AG09319 (cell line): ENCODE measurements around the gene EXOC6B.
A peak's percentile ranks its signal among the peaks of the same experiment; 100 is the strongest.

Experiments
- DNase-seq: peaks from one replicate; pipeline ENCODE4 v3.0.0-alpha.2; 2010; ENCODE audit warnings: low read depth; ENCODE audit errors: extremely low read depth
- TF ChIP-seq, protein P1 (sequence below): IDR thresholded peaks from 2 replicates; pipeline ENCODE4 v1.5.1; 2011; ENCODE audit warnings: low read depth, mild to moderate bottlenecking, inconsistent platforms, low read length, moderate library complexity

The EXOC6B gene

DNA sequence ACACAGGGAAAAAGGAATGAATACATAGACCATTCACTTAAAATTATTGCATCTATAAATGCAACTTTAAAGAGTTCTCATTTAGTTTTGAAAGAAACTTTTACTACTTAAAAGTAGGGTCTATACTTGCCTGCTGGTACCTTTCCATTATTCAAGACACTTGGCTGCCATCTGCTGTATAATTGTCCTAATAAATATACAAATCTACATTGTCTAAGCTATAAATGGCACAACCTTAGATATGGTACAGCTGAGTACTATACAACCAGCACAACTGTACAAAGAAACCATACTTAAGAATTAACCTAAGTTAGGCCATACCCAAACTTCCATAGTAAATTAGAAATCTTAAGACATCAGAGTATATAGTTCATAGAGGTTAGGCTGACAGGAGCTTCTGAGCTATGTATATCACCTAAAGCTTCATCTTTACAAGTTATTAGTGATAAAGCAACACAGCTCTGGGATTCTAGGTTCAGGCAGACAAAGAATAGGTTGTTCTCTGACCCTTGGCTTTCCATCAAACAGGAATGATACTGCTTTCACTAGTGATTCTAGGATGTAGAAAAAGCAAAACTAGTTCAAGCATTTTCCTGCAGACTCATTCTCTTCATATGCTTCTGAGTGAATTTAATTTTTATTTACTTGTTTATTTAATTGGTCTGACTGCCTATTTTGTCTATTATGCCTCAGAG, 22.1 kb downstream of the EXOC6B start:
- no peak for DNase-seq

DNA sequence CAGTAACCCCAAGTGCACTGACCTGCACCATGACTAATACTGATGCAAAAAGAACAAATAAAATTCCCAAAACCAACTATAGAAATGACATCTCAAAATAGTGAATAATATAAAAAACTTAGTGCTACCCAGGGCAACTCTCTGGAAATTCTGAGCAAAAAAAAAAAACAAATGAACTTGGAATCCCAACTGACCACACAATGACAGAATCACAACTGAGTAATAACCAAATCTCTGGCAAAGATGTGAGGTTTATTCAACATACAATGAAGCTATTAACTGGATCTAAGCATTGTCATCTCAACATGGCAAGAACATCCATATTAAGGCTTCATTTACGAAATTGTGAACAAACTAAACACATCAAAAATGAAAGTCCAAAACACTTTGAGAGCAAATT, 22.7 kb downstream of the EXOC6B start:
- DNase-seq: no peak
- TF ChIP-seq, protein P1, sequence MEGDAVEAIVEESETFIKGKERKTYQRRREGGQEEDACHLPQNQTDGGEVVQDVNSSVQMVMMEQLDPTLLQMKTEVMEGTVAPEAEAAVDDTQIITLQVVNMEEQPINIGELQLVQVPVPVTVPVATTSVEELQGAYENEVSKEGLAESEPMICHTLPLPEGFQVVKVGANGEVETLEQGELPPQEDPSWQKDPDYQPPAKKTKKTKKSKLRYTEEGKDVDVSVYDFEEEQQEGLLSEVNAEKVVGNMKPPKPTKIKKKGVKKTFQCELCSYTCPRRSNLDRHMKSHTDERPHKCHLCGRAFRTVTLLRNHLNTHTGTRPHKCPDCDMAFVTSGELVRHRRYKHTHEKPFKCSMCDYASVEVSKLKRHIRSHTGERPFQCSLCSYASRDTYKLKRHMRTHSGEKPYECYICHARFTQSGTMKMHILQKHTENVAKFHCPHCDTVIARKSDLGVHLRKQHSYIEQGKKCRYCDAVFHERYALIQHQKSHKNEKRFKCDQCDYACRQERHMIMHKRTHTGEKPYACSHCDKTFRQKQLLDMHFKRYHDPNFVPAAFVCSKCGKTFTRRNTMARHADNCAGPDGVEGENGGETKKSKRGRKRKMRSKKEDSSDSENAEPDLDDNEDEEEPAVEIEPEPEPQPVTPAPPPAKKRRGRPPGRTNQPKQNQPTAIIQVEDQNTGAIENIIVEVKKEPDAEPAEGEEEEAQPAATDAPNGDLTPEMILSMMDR: no peak

More for the DNA sequence above, 22.1 kb downstream of the EXOC6B start:
- TF ChIP-seq, protein P1: no peak

DNA sequence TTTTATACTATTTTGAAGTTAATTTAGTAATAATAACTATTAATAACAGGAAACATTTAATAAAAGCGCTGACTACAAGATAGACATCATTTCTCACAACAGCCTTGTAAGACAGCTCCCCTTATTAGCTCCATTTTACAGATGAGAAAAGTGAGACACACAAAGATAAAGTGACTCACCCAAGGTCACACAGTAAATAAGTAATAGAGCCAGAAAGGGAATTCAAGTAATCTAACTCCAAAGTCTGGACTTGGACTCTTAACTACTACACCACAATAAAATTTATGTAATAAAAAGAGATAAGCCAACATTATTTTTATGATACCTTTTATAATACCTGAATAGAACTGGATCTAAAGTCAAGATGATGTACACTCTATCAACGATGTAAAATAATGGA, 25.3 kb downstream of the EXOC6B start:
- TF ChIP-seq, protein P1: no peak
- DNase-seq: no peak

DNA sequence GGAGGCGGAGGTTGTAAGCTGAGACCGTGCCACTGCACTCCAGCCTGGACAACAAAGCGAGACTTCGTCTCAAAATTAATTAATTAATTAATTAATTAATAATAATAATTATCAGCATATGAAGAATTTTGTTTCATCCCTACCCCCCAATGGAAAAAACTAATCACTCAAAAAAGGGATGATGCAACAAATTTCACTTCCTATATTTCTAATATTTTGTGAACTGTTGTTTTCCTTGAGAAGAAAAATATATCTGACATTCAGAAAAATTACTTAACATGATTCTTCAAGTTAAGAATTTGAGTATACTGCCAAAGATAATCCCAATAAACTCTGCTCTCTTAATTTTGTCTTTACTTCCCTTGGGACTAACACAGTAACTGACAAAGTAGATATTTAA, 28.1 kb downstream of the EXOC6B start:
- TF ChIP-seq, protein P1: no peak
- no peak for DNase-seq

DNA sequence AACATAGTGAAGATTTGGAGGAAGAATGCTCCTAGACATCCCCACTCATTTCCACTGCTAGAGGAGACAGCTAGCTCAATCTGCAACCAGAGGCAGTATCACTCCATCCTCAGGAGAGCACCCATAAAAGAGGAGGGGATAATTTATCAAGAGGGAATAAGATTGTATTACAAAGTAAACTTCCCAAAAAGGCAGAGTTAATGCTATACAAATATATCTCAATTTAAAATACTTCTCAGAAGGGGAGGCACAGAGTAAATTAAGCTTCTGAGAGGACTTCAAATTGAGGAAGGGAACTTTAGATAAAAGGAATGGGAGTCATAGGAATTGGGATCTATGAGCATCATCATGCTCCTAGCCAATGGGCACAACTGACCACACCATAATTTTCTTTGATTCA, 29.1 kb downstream of the EXOC6B start:
- TF ChIP-seq, protein P1: no peak
- no peak for DNase-seq

DNA sequence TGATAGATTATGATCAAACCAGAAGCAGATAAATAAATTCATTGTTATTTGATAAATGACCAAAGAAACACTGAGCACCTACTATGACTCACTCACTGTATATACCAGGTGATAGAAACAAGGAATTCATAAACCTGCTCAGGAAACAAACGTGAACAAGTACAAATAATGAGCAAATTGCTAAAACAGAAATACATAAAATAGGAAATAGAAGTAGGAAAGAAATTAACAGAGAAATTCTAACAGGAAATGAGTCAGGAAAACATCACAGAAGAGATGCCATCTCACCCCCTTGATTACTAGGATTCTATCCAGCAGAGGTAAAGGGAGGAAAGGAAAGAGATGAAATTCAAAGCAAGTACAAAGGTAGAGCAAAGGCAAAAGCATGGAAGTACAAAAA, 31.3 kb downstream of the EXOC6B start:
- TF ChIP-seq, protein P1: no peak
- no peak for DNase-seq

DNA sequence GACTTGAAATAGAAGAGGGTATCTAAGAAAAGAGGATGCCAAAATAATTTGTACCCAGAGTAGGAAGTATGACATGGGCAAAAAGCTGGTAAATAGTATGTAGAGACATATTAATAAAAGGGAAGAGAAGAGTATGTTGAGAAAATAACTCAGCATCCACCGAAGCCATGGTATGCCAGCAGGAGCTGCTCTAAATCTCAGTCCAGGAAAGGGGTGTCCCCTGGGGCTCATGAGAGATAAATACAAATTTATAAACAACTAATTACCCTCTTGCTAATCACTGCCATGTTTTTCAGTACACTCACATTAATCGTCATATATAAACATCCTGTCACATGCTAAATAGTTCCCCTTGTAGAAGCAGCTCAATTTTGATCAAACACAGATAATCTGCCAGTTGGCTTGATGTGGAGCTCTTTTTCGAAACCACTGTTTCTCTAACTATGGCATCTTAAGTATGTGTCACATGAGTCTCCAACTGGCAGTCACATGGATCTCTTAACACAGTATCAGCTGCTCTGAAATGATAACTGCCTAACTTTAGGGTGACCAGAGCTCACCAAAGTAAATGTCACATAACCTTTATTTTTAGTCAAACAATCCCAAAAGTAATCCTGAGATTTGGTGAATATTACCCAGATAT, 31.9 kb downstream of the EXOC6B start:
- TF ChIP-seq, protein P1: no peak
- DNase-seq: peak; percentile 35
